ENCODE data around the gene KCNC3. TPM values are rescaled to one million over a fixed set of nuclear protein-coding genes. Genes with fewer than 3 reads are reported as not detected.

The KCNC3 gene
- total and polyA plus RNA-seq, 2 donors (not counting 3 experiments of a cell fraction or from before 2014, with no cell fraction given), result 0.22 to 0.91 TPM

DNA sequence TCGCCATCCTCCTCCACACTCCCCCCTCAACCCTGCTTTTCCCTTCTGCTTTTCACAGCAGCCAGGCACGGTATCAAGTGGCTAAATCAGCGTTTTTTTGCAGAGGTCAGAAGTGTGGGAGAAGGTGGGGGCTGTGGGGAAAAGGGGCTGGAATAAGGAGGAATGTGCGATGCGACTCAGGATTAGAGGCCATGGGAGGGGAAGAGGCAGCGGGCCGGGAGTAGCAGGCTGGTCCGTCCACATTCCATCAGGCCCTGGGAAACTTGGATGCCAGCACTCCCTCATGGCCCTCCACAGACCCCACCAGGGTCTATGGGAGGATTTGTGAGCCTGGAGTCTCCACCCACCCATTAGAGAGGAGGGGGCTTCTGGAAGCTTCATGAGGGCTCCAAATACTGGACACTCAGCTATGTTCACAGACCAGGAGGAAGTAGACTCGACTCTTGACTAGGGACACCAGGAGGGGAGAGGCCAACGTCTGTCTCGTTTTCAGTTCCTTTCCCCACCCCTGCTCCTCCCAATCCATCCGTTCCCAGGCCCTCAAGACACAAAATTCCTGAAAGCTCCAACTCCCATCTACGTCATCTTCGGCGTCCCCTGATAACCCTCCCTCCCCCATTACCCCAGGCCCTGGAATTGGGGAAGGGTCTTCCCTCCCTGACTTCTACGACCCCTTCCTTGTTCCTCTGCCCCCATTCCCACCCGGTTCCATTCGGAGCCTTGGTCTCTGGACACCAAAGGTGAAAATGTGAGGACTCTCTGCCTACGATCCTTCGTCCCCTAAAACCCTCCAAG is 3.3 kb upstream of the KCNC3 start:
- H3K4me2 ChIP-seq (ENCODE audit: insufficient read depth, low read length), result no peak overlapping the region
- CTCF ChIA-PET, result interaction anchor here (1.5 kb wide), 1 partner anchor 25 kb away, joined by 8 read pairs; no protein-coding TSS in a partner anchor
- H4K20me1 ChIP-seq (replicated peaks; ENCODE audit: control insufficient read depth, extremely low read depth, insufficient read depth, low read length), result no peaks in the 10 kb centered on the region
- peaks cover 16 to 20% of the 10 kb centered on the region in 2 experiments for H3K27me3 ChIP-seq (ENCODE audit: control insufficient read depth in 2 of 2, insufficient read depth in 2 of 2, low read length in 2 of 2)
- no peak overlapping the region for H3K4me3 ChIP-seq (replicated peaks in 1 of 3; ENCODE audit: insufficient read depth in 1 of 3, low read depth in 1 of 3, low read length in 3 of 3)
- DNase-seq (ENCODE audit: low read depth, low spot score), result no peak
- H3K4me1 ChIP-seq (ENCODE audit: control insufficient read depth, extremely low read depth, insufficient read depth, low read length), result peaks cover 9% of the 10 kb centered on the region
- H3K27ac ChIP-seq (ENCODE audit: insufficient read depth, low read depth, low read length), result no peak overlapping the region
- H3K79me2 ChIP-seq (ENCODE audit: control insufficient read depth, insufficient read depth, low read length), result no peaks in the 10 kb centered on the region
- BruUV-seq (replicated peaks), result no TSS peak
- H3K9me1 ChIP-seq (replicated peaks; ENCODE audit: control insufficient read depth, extremely low read depth, insufficient read depth, low read length), result no peaks in the 10 kb centered on the region
- intact Hi-C loops (cut with micrococcal nuclease) (loop anchor here (1.0 to 5.0 kb wide), 2 partner anchors 17 to 325 kb away; no protein-coding TSS in a partner anchor), dilution Hi-C loops (cut with MboI; ENCODE audit: extremely low pct_ligation_motif_present, low sequenced_read_pairs) (no loop called here)
- H3K36me3 ChIP-seq (ENCODE audit: control insufficient read depth in 2 of 2, extremely low read depth in 1 of 2, insufficient read depth in 2 of 2, low read length in 2 of 2), result no peaks in the 10 kb centered on the region
- H3K9ac ChIP-seq (replicated peaks; ENCODE audit: extremely low read depth, insufficient read depth, low read length), result no peak overlapping the region
- no peak for TF ChIP-seq GATA2 (IDR thresholded peaks at IDR 0.05; ENCODE audit: insufficient read depth, insufficient read length, low read depth, low read length)
- no peak for TF ChIP-seq FOS (IDR thresholded peaks at IDR 0.05; ENCODE audit: borderline replicate concordance, insufficient read depth, low read length)
- no peak for TF ChIP-seq EZH2 (IDR thresholded peaks at IDR 0.05; ENCODE audit: borderline replicate concordance, low read depth, low read length, severe bottlenecking)
- no peak for TF ChIP-seq JUN (IDR thresholded peaks at IDR 0.05; ENCODE audit: borderline replicate concordance, insufficient read depth, insufficient read length, low read depth)
- no peak for TF ChIP-seq MYC (IDR thresholded peaks at IDR 0.05; ENCODE audit: low read depth, low read length)
- TF ChIP-seq CTCF (IDR thresholded peaks at IDR 0.05; ENCODE audit: extremely low read depth in 1 of 2, insufficient read depth in 1 of 2, low read depth in 1 of 2, low read length in 2 of 2), result no peak
- no peak for TF ChIP-seq POLR2A (IDR thresholded peaks at IDR 0.05; ENCODE audit: low read depth, low read length)
- TF ChIP-seq, protein P1, sequence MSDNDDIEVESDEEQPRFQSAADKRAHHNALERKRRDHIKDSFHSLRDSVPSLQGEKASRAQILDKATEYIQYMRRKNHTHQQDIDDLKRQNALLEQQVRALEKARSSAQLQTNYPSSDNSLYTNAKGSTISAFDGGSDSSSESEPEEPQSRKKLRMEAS (IDR thresholded peaks at IDR 0.05; ENCODE audit: insufficient read depth, insufficient read length), result no peak
- TF ChIP-seq POLR2AphosphoS5 (IDR thresholded peaks at IDR 0.05; ENCODE audit: insufficient read depth, low read depth, low read length), result no peak
- no peak for FAIRE-seq
- no peak overlapping the region for H2AFZ ChIP-seq (ENCODE audit: low read depth, low read length)
- no peaks in the 10 kb centered on the region for H3K9me3 ChIP-seq (replicated peaks; ENCODE audit: control insufficient read depth, insufficient read depth, low read length)
- POLR2A ChIA-PET, result no interaction called here

Data from endothelial cell of umbilical vein (primary cell).